A549 treated with GW870086 at 1 μM for 4 hours (cell line): ENCODE results near the gene PRR18. TPM values are rescaled to one million over a fixed set of nuclear protein-coding genes. Genes with fewer than 3 reads are reported as not detected.

Source experiments
- total RNA-seq: library from RNA; stranded (reverse); fragments of 200-300 nt; extraction: Qiagen RNA extraction; gene quantifications from 5 replicates; pipeline ENCODE4 v1.2.3, GENCODE V29; 2022; ENCODE audit warnings: low read depth

Gene PRR18
- 0.07 to 0.15 TPM (median 0.12 TPM) in 5 replicates for total RNA-seq

GRCh38 chr6:166308033-166308768 lies at the start of gene PRR18:
PRR18 (minus strand) TSS chr6:166308392; CDS start chr6:166308142, 250 bp downstream.

GRCh38 chr6:166342349-166343149 lies 34.4 kb upstream of the PRR18 start, which contains the start of gene SFT2D1:
SFT2D1 (minus strand) TSS chr6:166342545; CDS start chr6:166342481, 64 bp downstream.

Other genes with a start within 250 kb of the PRR18 start
- not detected in 5 replicates for gene TBXT, start 140.5 kb downstream of the PRR18 start, total RNA-seq
- 35.5 to 43.4 TPM (median 41.1 TPM) in 5 replicates for gene SFT2D1, start 34.2 kb upstream of the PRR18 start, total RNA-seq
- 4.3 to 6.2 TPM (median 4.9 TPM) in 5 replicates for gene MPC1, start 74.5 kb upstream of the PRR18 start, total RNA-seq